Vagina (tissue), 2 donors: ENCODE results near the gene STARD13.

ENCODE experiments used
- POLR2A ChIP-seq, 2 donors: fragments of 450-650 bp; IDR thresholded peaks; one replicate each; pipeline ENCODE4 v1.6.1; 2017; ENCODE audit warnings: antibody characterized with exemption in 2 of 2, mild to moderate bottlenecking in 2 of 2, moderate library complexity in 2 of 2
- POLR2AphosphoS5 ChIP-seq, 2 donors: sonication (generic); formaldehyde crosslinking; IDR thresholded peaks; one replicate each; pipeline ENCODE4 v1.9.0; 2017; ENCODE audit warnings: antibody characterized with exemption in 2 of 2, mild to moderate bottlenecking in 2 of 2, low read depth in 1 of 2; ENCODE audit not compliant: insufficient read depth in 1 of 2
- TF ChIP-seq, protein P1 (sequence below), 3 experiments: fragments of 450-650 bp in 2 of 3; fragments of 200-600 bp in 1 of 3; sonication (generic) in 1 of 3; IDR thresholded peaks; one replicate each; pipeline ENCODE4 v1.5.1; 2017 to 2019; ENCODE audit warnings: antibody characterized with exemption in 3 of 3, mild to moderate bottlenecking in 2 of 3, moderate library complexity in 2 of 3

DNA sequence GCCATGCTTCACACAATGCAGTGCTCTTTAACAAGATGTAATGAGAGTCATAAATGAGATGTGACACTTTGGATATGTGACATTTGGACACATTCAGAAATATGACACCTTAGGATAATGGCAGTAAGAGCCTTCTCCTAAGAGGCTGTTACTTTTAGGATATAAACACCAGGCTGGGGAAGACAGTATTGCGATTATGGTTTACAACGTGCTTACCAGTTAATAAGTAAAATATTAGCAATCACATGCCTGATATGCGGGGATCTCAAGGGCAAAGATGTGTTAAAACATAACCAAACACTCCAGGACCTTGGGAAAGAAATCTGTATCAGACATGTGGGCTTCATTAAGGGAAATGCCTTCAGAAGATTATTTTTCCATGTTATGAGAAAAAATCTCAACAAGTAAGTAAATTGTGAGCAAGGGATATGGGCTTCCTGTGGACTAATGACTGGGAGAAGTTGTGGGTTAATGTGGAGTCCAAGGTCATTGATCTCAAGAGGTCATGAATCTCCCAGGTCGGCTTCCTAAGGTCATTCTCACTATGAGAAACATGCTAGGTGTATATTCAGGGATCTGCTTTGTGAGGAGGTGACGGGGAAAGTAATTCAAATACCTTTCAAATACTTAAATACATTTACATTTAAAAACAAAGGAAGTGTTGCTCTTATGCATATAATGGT lies 105.3 kb downstream of the STARD13 start:
- TF ChIP-seq, protein P1, sequence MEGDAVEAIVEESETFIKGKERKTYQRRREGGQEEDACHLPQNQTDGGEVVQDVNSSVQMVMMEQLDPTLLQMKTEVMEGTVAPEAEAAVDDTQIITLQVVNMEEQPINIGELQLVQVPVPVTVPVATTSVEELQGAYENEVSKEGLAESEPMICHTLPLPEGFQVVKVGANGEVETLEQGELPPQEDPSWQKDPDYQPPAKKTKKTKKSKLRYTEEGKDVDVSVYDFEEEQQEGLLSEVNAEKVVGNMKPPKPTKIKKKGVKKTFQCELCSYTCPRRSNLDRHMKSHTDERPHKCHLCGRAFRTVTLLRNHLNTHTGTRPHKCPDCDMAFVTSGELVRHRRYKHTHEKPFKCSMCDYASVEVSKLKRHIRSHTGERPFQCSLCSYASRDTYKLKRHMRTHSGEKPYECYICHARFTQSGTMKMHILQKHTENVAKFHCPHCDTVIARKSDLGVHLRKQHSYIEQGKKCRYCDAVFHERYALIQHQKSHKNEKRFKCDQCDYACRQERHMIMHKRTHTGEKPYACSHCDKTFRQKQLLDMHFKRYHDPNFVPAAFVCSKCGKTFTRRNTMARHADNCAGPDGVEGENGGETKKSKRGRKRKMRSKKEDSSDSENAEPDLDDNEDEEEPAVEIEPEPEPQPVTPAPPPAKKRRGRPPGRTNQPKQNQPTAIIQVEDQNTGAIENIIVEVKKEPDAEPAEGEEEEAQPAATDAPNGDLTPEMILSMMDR (IDR thresholded peaks at IDR 0.05), result no peak
- TF ChIP-seq POLR2AphosphoS5 (IDR thresholded peaks at IDR 0.05; ENCODE audit: insufficient read depth in 1 of 2, low read depth in 1 of 2) (no peak), POLR2A (IDR thresholded peaks at IDR 0.05) (no peak)
